Right forelimb (tissue), 1 donor: ENCODE data around the gene BRD3.
"Not testable (repeated sequence)": the region's sequence is repeated elsewhere in the genome, so short reads cannot be mapped to it uniquely, and the experiment has no call there.

ENCODE experiments used
- DNase-seq: peaks from one replicate; pipeline ENCODE4 v3.0.0-alpha.2; 2018

BRD3 gene

DNA sequence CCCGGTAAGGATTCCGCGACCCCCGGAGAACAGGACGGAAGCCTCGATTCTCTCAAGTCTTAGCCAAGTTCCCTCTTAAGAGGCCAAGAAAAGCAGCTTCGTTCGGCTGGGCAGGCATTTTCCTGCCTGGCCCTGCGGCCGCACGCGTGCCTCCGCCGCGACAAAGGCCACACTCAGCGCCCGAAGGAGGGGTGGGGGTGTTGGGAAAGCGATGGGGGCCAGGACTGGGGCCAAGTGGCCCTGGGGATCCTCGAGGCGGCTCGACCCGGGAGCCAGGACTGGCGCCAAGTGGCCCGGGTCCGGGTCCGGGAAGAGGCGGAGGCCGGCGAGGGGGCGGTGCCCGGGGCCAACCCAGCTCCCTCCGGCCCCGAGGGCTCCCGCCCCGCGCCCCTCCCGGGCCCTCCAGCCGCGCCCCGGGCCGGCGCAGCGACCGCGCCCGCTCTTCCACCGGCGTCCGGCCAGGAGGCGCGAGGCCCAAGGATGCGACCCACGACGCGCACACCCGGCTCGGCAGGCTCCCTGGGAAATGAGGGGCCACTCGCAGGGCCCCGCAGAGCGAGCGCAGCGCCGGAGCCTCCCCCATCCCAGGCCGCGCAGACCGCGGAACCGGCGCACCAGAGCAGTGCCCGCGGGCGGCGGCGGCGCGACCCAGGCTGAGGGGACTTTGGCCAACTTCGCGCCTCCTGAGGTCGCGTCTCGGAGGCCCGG, 76.5 kb downstream of the BRD3 start:
- no peak for DNase-seq

GRCh38 chr9:133990366-133991213, 77.2 kb downstream of the BRD3 start:
- no peak for DNase-seq

DNA sequence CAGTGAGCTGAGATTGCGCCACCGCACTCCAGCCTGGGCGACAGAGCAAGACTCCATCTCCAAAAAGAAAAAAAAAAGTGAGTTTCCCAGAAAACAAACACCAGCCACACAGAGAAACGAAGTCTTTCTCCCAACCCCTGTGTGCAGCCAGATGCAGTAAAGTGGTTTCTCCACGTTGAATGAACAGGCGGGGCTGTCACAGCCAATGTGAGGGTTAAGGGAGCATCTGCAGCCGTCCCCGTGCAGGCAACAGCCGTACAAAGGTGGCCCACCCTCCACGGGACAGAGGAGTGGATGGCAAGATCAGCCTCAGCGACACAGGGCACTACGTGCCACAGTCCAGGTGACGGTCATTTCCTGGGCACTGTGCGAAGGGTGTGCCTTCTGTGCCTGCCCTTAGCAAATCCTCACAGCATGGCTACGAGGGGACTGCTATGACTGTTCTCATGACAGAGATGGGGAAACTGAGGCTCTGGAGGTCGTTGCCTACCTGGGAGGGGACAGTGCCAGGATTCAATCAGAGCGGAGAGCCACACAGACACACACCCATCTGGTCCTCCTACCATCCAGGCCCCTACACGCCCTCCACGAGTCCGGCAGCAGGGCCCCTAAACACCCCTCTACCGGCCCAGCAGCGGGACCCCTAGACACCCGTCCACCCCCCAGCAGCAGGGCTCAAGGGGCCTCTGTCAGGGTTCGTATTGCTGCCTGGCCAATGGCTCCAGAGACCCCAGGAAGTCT, 78.0 kb downstream of the BRD3 start:
- DNase-seq, result no peak

- not testable (repeated sequence) for DNase-seq
Measured at GRCh38 chr9:133988771-133989170, 79.1 kb downstream of the BRD3 start.

DNA sequence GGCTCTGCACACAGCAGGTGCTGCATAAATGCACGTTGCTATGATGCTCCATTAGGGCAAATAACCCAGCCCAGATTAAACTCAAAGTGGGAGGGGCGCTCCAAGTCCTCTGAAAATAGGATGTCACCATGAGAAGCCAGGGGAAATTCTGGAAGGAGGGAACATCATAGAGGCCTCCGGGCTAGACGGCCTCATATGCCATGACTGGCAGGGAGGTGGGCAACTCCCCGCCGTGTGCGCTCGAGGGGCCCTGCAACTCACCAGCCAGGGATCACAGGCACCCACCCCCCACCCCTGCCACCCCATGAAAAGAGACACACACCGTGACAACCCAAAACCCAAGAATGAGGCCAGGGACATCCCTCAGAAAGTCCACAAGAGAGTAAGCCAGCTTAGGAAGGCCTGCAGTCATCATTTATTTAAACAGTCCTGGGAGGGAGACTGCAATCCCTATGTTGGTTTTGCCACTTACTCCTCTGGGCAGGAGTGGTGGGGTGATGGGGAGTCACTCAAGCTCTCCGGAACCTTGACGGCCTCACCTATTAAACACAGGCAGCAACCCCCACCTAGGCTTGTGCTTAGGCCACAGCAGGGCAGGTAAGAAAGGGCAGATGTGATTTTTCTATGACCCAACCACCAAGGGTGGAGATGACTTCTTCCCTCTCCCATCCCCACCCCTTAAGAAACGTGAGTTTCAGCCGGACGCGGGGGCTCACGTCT, 79.7 kb downstream of the BRD3 start:
- no peak for DNase-seq

DNA sequence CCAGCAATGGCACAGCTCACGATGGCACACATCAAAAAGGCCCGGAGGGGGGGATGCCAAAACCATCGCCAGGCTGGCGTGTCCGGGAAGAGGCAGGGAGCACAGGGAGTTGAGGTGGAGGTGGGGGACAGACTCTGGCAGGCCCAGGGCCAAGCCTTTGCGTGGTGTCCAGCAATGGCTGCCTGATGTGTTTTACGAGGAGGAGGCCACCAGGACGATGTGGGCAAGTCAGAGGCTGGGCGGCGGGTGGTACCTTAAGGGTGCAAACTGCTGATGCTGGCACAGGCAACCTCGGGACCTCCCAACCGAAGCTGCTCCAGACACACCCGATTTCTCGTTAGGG, 80.4 kb downstream of the BRD3 start:
- DNase-seq, result no peak

- DNase-seq, result no peak
Measured at GRCh38 chr9:133986774-133987445, 80.9 kb downstream of the BRD3 start.

DNA sequence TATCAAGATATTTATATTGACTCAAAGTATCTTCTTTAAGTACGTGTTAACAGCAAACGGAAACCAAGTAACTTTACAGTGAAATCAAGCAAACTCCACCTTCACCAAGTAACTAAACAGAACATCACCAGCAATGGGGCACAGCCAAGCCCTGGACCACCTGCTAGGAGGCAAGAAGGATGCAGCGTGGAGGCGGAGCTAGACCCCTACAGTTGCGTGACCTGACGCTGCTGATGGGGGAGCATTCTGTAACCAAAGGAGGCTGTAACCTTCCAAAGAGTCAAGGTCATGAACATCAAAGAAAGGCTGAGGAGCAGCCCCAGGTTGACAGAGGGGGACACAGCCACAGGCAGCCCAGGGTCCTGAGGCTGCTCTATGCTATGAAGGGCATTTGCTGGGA, 81.8 kb downstream of the BRD3 start:
- DNase-seq, result no peak

GRCh38 chr9:133982971-133983720, 84.7 kb downstream of the BRD3 start:
- DNase-seq, result no peak

DNA sequence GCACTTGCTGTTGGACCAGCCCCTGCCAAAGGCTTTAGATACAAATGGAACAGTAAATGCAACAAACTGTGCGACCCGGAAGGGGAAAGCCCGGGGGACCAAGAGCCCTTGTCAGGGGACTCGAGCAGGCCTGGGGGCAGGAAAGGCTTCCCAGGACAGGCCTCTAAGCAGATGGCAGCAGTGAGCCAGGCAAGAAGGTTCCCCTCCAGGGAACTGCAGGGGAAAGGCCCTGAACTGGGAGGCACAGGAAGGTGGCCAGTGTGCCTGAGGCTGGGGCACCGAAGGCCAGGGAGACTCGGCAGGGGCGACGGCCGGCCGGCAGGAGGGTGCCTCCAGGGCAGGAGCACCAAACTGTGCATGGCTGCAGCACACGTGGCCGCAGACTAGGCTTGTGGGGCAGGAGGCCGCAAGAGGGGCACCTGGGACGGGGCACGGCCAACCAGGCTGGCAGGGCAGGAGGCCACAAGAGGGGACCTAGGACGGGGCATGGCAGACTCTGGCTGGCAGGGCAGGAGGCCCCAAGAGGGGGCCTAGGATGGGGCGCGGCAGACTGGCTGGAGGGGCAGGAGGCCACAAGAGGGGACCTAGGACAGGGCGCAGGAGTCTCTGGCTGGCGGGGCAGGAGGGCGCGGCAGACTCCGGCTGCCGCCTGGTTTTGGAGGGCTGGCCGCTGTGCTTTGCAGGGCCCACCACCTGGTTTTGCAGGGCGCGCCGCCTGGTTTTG, 85.7 kb downstream of the BRD3 start:
- no peak for DNase-seq

GRCh38 chr9:133981589-133981957, 86.3 kb downstream of the BRD3 start:
- DNase-seq, result no peak

- DNase-seq, result no peak
Measured at GRCh38 chr9:133980864-133981588, 86.8 kb downstream of the BRD3 start.
